Fibroblast of mammary gland (primary cell): ENCODE results near the gene BCL10.

ENCODE experiments used
- DNase-seq: peaks from one replicate; pipeline ENCODE4 v3.0.0-alpha.2; 2010; ENCODE audit warnings: low read depth
- H3K4me3 ChIP-seq: 2 replicates; pipeline ENCODE4 v1.5.1; 2011; ENCODE audit warnings: low read depth, mild to moderate bottlenecking, low read length, moderate library complexity; ENCODE audit not compliant: control insufficient read depth
- CTCF ChIP-seq: conservative IDR thresholded peaks from 2 replicates; pipeline ENCODE4 v1.5.1; 2011; ENCODE audit warnings: low read depth, low read length, inconsistent platforms; ENCODE audit not compliant: control insufficient read depth, insufficient read depth

BCL10 gene

GRCh38 chr1:85280636-85281035, 4.2 kb upstream of the BCL10 start:
- no peak for TF ChIP-seq CTCF
- DNase-seq = peak; percentile 46
- no peak overlapping the region for H3K4me3 ChIP-seq

DNA sequence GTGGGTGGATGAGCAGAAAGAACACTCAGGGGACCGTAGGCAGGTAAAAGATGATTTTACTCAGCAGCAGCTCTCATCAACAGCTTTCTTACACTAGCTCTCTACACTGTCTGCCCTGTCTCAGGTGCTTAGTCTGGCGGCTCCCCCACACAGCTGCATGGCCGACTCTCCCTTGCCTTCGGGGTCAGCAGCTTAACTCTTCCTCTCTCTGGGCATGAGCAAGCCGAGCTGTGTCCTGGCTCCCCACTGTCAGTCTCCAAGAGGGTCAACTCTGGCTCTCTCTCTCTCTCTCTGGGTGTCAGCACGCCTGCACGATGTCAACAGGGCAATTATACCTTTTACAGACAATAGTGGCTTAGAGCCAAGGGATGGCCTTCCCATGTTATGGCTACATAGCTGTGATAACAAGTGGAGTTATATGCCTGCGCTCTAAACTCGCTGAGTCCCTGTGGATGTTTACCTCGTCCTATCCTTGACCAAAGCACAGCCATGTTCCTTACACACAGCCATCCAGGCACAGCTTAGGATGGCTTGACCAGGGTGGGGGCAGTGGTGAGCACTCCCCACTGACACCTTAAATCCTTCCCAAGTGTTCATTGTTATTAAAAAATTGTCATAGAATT, 3.1 kb upstream of the BCL10 start:
- TF ChIP-seq CTCF = no peak

GRCh38 chr1:85278853-85279314, 2.5 kb upstream of the BCL10 start:
- H3K4me3 ChIP-seq = peak overlapping the region; percentile 21
- DNase-seq = peak; percentile 97
- TF ChIP-seq CTCF = no peak

More for the DNA sequence above, 3.1 kb upstream of the BCL10 start:
- H3K4me3 ChIP-seq = peak overlapping the region; percentile 21
- DNase-seq = no peak

- DNase-seq = no peak
- H3K4me3 ChIP-seq = no peak overlapping the region
- no peak for TF ChIP-seq CTCF
Observed at GRCh38 chr1:85277802-85278201, 1.4 kb upstream of the BCL10 start.

- peak overlapping the region; percentile 99 for H3K4me3 ChIP-seq
- TF ChIP-seq CTCF = no peak
- no peak for DNase-seq
Observed at GRCh38 chr1:85276978-85277639, 677 bp upstream of the BCL10 start.

DNA sequence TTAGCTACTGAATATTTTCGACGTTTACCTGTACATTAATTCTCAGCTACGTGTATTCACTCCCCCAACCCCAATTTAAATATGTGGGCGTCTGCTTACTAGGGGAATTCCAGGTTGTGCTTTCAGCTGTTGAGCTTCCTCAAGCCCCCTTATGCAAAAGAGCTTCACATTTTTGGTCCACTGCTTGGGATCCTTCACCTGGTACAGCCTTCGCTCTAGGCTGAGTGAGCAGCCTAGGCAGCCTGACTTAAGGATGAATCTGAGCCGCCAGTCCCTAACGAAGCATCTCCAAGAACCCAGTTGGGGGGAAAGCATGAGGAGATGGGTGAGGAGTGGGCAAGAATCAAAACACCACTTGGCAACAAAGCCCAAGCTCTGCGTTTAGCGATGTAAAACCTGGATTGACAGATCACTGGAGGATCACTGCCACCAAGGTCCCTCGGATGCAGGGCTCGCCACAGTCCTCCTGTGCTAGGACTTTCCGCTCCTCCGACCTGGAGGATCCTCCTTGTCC, 674 bp downstream of the BCL10 start:
- DNase-seq = no peak
- TF ChIP-seq CTCF = no peak
- H3K4me3 ChIP-seq = peak overlapping the region; percentile 99
